ENCODE data around the gene OSMR. TPM values are rescaled to one million over a fixed set of nuclear protein-coding genes. Genes with fewer than 3 reads are reported as not detected.

Gene OSMR
- total RNA-seq, 2 experiments from 2014 or later: not detected

DNA sequence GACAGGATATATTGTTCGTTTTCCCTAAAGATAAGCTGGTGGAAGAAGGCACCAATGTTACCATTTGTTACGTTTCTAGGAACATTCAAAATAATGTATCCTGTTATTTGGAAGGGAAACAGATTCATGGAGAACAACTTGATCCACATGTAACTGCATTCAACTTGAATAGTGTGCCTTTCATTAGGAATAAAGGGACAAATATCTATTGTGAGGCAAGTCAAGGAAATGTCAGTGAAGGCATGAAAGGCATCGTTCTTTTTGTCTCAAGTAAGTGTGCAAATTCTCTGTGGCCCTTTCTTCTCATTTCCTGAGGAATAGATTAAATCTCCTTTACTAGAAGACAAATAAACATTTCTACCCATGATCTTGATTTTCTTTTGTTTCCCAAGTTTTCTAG is 38.0 kb downstream of the OSMR start:
- TF ChIP-seq, protein P1, sequence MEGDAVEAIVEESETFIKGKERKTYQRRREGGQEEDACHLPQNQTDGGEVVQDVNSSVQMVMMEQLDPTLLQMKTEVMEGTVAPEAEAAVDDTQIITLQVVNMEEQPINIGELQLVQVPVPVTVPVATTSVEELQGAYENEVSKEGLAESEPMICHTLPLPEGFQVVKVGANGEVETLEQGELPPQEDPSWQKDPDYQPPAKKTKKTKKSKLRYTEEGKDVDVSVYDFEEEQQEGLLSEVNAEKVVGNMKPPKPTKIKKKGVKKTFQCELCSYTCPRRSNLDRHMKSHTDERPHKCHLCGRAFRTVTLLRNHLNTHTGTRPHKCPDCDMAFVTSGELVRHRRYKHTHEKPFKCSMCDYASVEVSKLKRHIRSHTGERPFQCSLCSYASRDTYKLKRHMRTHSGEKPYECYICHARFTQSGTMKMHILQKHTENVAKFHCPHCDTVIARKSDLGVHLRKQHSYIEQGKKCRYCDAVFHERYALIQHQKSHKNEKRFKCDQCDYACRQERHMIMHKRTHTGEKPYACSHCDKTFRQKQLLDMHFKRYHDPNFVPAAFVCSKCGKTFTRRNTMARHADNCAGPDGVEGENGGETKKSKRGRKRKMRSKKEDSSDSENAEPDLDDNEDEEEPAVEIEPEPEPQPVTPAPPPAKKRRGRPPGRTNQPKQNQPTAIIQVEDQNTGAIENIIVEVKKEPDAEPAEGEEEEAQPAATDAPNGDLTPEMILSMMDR (conservative IDR thresholded peaks at IDR 0.05; ENCODE audit: low read length): no peak
- TF ChIP-seq EZH2phosphoT487 (IDR thresholded peaks at IDR 0.05; ENCODE audit: borderline replicate concordance, low read depth, low read length): no peak
- no peaks in the 10 kb centered on the region for H3K4me1 ChIP-seq (ENCODE audit: insufficient read depth, low read length, poor library complexity, severe bottlenecking)
- H4K20me1 ChIP-seq (ENCODE audit: insufficient read depth, low read length): no peaks in the 10 kb centered on the region
- no peaks in the 10 kb centered on the region for H3K9me3 ChIP-seq (ENCODE audit: low read length)
- intact Hi-C loops (cut with micrococcal nuclease; ENCODE audit: unreplicated experiment): no loop called here
- ChIA-PET POLR2A (no interaction called here), CTCF (ENCODE audit: unreplicated experiment) (no interaction called here)
- BruUV-seq (replicated peaks): no TSS peak
- H3K79me2 ChIP-seq (ENCODE audit: insufficient read depth, low read depth, low read length): no peaks in the 10 kb centered on the region
- no peak for DNase-seq (ENCODE audit: low spot score)
- H3K9me2 ChIP-seq (ENCODE audit: insufficient read depth, low read length): no peaks in the 10 kb centered on the region
- H3K4me2 ChIP-seq (ENCODE audit: low read length): no peak overlapping the region
- H3K27ac ChIP-seq (ENCODE audit: low read depth, low read length, poor library complexity, severe bottlenecking): no peak overlapping the region
- H3K36me3 ChIP-seq (ENCODE audit: insufficient read depth, low read length): no peaks in the 10 kb centered on the region
- H3K4me3 ChIP-seq (ENCODE audit: low read depth, low read length, poor library complexity, severe bottlenecking): no peak overlapping the region
- no peak overlapping the region for H2AFZ ChIP-seq (ENCODE audit: low read length)

DNA sequence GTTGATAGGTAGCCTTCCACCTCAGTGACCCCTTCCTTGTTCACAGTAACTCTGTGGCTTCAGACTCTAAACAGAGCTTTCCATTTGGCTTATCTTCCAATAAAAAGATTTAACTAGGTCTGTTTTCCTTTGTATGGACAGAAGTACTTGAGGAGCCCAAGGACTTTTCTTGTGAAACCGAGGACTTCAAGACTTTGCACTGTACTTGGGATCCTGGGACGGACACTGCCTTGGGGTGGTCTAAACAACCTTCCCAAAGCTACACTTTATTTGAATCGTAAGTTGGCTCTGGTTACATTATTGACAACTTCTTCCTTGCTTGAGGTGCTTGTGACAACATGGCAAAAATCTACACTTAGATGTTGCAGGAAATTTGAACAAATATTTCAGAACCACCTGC is 39.4 kb downstream of the OSMR start:
- TF ChIP-seq, protein P1 (conservative IDR thresholded peaks at IDR 0.05; ENCODE audit: low read length): no peak
- no peak for TF ChIP-seq EZH2phosphoT487 (IDR thresholded peaks at IDR 0.05; ENCODE audit: borderline replicate concordance, low read depth, low read length)
- no peaks in the 10 kb centered on the region for H3K36me3 ChIP-seq (ENCODE audit: insufficient read depth, low read length)
- no peaks in the 10 kb centered on the region for H3K79me2 ChIP-seq (ENCODE audit: insufficient read depth, low read depth, low read length)
- no peaks in the 10 kb centered on the region for H3K9me3 ChIP-seq (ENCODE audit: low read length)
- CTCF ChIA-PET (ENCODE audit: unreplicated experiment): no interaction called here
- BruUV-seq (replicated peaks): no TSS peak
- no peak for DNase-seq (ENCODE audit: low spot score)
- no peaks in the 10 kb centered on the region for H3K4me1 ChIP-seq (ENCODE audit: insufficient read depth, low read length, poor library complexity, severe bottlenecking)
- no peaks in the 10 kb centered on the region for H4K20me1 ChIP-seq (ENCODE audit: insufficient read depth, low read length)
- no peaks in the 10 kb centered on the region for H3K9me2 ChIP-seq (ENCODE audit: insufficient read depth, low read length)
- intact Hi-C loops (cut with micrococcal nuclease; ENCODE audit: unreplicated experiment): no loop called here
- H3K4me2 ChIP-seq (ENCODE audit: low read length): no peak overlapping the region
- no peak overlapping the region for H3K27ac ChIP-seq (ENCODE audit: low read depth, low read length, poor library complexity, severe bottlenecking)
- POLR2A ChIA-PET: no interaction called here
- no peak overlapping the region for H2AFZ ChIP-seq (ENCODE audit: low read length)
- no peak overlapping the region for H3K4me3 ChIP-seq (ENCODE audit: low read depth, low read length, poor library complexity, severe bottlenecking)

DNA sequence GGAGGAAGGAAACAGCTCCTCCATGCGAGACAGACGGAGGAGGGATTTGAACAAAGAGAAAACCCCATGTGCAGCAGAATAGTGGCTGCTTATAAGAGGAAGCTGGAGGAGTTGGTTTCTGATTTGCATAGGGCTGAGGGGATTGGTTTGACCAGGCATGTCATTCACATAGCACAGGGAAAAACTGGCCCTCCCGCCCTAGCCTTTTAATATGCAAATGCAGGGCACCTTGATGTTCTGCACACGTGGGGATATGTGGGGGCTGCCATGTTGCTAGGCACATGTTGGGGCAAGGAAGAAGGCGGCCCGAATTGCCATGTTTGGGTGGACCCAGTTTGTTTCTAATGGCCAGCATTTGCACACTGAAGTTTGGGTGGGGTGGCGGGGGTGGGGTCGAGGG is 42.2 kb downstream of the OSMR start:
- no peak overlapping the region for H2AFZ ChIP-seq (ENCODE audit: low read length)
- no peak overlapping the region for H3K4me2 ChIP-seq (ENCODE audit: low read length)
- H3K4me1 ChIP-seq (ENCODE audit: insufficient read depth, low read length, poor library complexity, severe bottlenecking): no peaks in the 10 kb centered on the region
- no peaks in the 10 kb centered on the region for H3K79me2 ChIP-seq (ENCODE audit: insufficient read depth, low read depth, low read length)
- POLR2A ChIA-PET: no interaction called here
- TF ChIP-seq EZH2phosphoT487 (IDR thresholded peaks at IDR 0.05; ENCODE audit: borderline replicate concordance, low read depth, low read length): no peak
- TF ChIP-seq, protein P1 (conservative IDR thresholded peaks at IDR 0.05; ENCODE audit: low read length): no peak
- CTCF ChIA-PET (ENCODE audit: unreplicated experiment): no interaction called here
- intact Hi-C loops (cut with micrococcal nuclease; ENCODE audit: unreplicated experiment): no loop called here
- no peaks in the 10 kb centered on the region for H3K9me2 ChIP-seq (ENCODE audit: insufficient read depth, low read length)
- no peaks in the 10 kb centered on the region for H3K36me3 ChIP-seq (ENCODE audit: insufficient read depth, low read length)
- H3K9me3 ChIP-seq (ENCODE audit: low read length): no peaks in the 10 kb centered on the region
- no peak for DNase-seq (ENCODE audit: low spot score)
- H3K27ac ChIP-seq (ENCODE audit: low read depth, low read length, poor library complexity, severe bottlenecking): no peak overlapping the region
- no peaks in the 10 kb centered on the region for H4K20me1 ChIP-seq (ENCODE audit: insufficient read depth, low read length)
- BruUV-seq (replicated peaks): no TSS peak
- no peak overlapping the region for H3K4me3 ChIP-seq (ENCODE audit: low read depth, low read length, poor library complexity, severe bottlenecking)

Data from OCI-LY7 (cell line).